Body of pancreas (tissue), 4 donors: Measurements from ENCODE around the gene GNAO1. TPM values are rescaled to one million over a fixed set of nuclear protein-coding genes. Genes with fewer than 3 reads are reported as not detected.

Experiments used
- ATAC-seq: fragments of 150-250 bp; one replicate; pipeline ENCODE4 v1.9.1; 2016
- DNase-seq, 4 donors: peaks; one replicate each; pipeline ENCODE4 v3.0.0-alpha.2; 2019
- H3K27ac ChIP-seq, 4 donors: fragments of 200-600 bp; sonication (generic); 1 replicate in 3 of 4; 2 replicates in 1 of 4; pipeline versions ENCODE4 v1.5.1 to v1.6.1; 2016 to 2019; ENCODE audit warnings: mild to moderate bottlenecking in 1 of 4, mixed read lengths in 1 of 4, moderate library complexity in 1 of 4
- H3K27me3 ChIP-seq, 2 donors: fragments of 200-600 bp; sonication (generic); one replicate each; pipeline ENCODE4 v1.6.0; 2016; ENCODE audit warnings: mild to moderate bottlenecking in 1 of 2
- H3K36me3 ChIP-seq, 2 donors: fragments of 200-600 bp; sonication (generic); replicated peaks in 1 of 2; 2 replicates each; pipeline ENCODE4 v1.5.1; 2016; ENCODE audit warnings: low read depth in 2 of 2; ENCODE audit not compliant: insufficient read depth in 1 of 2
- H3K4me1 ChIP-seq: fragments of 200-600 bp; sonication (generic); one replicate; pipeline ENCODE4 v1.6.0; 2016
- H3K4me3 ChIP-seq, 2 donors: fragments of 200-600 bp; sonication (generic); 1 replicate in 1 of 2; 2 replicates in 1 of 2; pipeline ENCODE4 v1.5.1; 2016 to 2019
- H3K9me3 ChIP-seq, 3 donors: fragments of 200-600 bp; sonication (generic); 1 replicate in 2 of 3; 2 replicates in 1 of 3; pipeline ENCODE4 v1.5.1; 2016
- POLR2A ChIP-seq, 3 donors: fragments of 450-650 bp; IDR thresholded peaks; one replicate each; pipeline ENCODE4 v1.6.1; 2016; ENCODE audit warnings: antibody characterized with exemption in 3 of 3, mild to moderate bottlenecking in 2 of 3
- WGBS, 2 donors: methylation state at CpG; one replicate each; pipeline ENCODE4 v1.1.5; 2017; 5-methylcytosine and 5-hydroxymethylcytosine counted together
- intact Hi-C: fragments of 100-400 bp; cut with DNase I; formaldehyde crosslinking; loops from one replicate; pipeline ENCODE4 v1.15.1; 2023
- total RNA-seq, 2 donors: library from RNA; depleted of rRNA; stranded (reverse); fragments of >200 nt; gene quantifications; one replicate each; pipeline ENCODE4 v1.1.0, GENCODE V29; 2016
- TF ChIP-seq, protein P1 (sequence below), 7 experiments: fragments of 450-650 bp in 4 of 7; fragments of 200-600 bp in 3 of 7; sonication (generic) in 3 of 7; IDR thresholded peaks; one replicate each; pipeline ENCODE4 v1.5.1; 2016 to 2019; ENCODE audit warnings: antibody characterized with exemption in 7 of 7

The GNAO1 gene
- total RNA-seq, 2 donors from 2014 or later = 1.6 to 3.0 TPM

DNA sequence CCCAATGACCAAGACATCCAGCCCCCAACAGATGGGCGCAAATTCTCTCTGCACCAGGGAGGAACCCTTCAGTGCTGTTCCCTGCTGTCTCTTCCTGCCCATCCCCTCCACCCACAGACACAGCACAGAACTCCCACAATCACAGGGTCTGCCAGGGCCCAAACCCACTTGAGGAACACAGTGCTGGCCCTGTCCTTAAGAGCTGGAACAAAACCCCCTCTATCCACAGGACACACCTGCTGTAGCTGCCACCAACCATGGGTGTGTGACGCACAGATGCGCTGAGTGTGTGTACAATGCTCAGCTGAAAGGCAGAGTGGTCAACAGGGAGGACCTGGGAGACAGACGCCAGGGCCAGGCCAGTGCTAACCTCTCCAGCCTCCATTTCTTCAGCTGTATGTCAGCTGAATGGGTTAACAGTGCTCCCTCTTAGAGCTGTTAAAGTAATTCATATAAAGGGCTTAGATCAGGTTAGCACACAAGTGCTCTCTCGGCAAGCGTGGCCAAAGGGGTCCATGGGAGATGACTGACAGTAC lies 172.0 kb downstream of the GNAO1 start:
- ATAC-seq (no peak), DNase-seq (no peak)
- H3K36me3 ChIP-seq = peaks cover 0 to 18% of the 10 kb centered on the region in 2 donors
- H3K27ac ChIP-seq = no peak overlapping the region
- no peaks in the 10 kb centered on the region for H3K4me1 ChIP-seq
- WGBS, 2 donors = 93 to 98% methylated on average over 5 to 6 of the region's 6 CpGs
- no peaks in the 10 kb centered on the region for H3K9me3 ChIP-seq
- intact Hi-C loops = no loop called here
- H3K27me3 ChIP-seq = no peaks in the 10 kb centered on the region
- TF ChIP-seq, protein P1, sequence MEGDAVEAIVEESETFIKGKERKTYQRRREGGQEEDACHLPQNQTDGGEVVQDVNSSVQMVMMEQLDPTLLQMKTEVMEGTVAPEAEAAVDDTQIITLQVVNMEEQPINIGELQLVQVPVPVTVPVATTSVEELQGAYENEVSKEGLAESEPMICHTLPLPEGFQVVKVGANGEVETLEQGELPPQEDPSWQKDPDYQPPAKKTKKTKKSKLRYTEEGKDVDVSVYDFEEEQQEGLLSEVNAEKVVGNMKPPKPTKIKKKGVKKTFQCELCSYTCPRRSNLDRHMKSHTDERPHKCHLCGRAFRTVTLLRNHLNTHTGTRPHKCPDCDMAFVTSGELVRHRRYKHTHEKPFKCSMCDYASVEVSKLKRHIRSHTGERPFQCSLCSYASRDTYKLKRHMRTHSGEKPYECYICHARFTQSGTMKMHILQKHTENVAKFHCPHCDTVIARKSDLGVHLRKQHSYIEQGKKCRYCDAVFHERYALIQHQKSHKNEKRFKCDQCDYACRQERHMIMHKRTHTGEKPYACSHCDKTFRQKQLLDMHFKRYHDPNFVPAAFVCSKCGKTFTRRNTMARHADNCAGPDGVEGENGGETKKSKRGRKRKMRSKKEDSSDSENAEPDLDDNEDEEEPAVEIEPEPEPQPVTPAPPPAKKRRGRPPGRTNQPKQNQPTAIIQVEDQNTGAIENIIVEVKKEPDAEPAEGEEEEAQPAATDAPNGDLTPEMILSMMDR (IDR thresholded peaks at IDR 0.05) = no peak
- no peak for TF ChIP-seq POLR2A (IDR thresholded peaks at IDR 0.05)
- H3K4me3 ChIP-seq = no peak overlapping the region

DNA sequence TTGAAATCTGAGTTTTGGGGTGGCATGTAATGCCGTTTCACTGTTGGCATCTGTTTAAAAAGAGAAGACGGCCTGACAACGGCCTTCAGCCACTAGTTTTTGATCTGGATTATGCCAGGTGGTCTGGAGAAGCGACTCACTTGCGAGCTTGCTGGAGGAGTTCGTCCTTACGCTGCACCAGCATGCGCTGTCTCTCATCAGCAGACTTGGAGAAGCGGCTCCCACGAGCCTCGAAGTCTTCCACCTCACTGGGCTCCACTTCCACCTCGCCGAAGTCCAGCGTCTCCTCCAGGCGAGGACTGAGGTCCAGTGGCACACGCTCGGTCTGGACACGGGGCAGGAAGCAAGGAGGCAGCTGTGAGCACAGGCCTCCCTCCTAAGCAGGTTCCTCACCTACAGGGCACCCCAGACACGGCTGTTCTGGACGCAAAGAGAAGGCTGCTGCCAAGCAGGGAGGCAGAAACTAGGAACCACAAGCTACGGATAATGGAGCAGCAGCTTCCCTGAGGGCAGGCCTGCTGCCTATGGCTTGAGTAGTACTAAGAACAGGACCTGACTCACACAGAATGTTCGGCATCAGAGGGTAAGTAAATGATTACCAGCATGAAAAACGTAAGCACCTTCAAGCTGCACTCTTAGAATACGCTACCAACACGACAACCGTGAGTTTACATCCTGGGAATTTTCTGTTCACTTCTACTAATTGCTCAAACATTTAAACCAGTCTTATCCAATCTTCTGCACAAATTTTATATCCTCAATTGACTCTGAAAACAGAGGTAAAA lies 172.7 kb downstream of the GNAO1 start:
- Histone ChIP-seq H3K36me3 (peaks cover 6 to 18% of the 10 kb centered on the region in 2 donors), H3K27ac (no peak overlapping the region), H3K27me3 (no peaks in the 10 kb centered on the region), H3K4me1 (peaks cover 4% of the 10 kb centered on the region), H3K4me3 (no peak overlapping the region), H3K9me3 (no peaks in the 10 kb centered on the region)
- intact Hi-C loops = no loop called here
- ATAC-seq = no peak
- DNase-seq = no peak
- 93 to 94% methylated on average over 26 of the region's 26 CpGs for WGBS, 2 donors
- no peak for TF ChIP-seq POLR2A (IDR thresholded peaks at IDR 0.05)

DNA sequence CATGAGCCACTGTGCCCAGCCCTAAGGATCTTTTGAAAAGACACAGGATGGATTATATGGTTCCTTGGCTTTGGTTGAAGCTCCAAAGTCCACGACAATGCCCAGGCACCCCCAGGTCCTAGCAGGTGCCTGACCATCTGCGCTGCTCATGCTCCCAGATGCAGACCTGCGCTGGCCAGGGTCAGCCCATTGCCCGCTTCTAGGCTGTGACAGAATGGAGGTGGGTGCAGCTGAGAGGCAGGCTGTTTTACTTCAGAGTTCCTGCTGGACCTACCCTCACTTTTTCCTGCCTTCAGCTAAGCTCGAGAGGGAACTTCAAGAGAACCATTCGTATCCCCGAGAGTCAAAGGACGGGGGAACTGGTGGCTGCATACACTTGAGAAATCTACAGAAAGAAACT lies 173.6 kb downstream of the GNAO1 start:
- no peak overlapping the region for H3K4me3 ChIP-seq
- 91% methylated on average over 5 to 8 of the region's 8 CpGs for WGBS, 2 donors
- H3K36me3 ChIP-seq = peaks cover 6 to 18% of the 10 kb centered on the region in 2 donors

DNA sequence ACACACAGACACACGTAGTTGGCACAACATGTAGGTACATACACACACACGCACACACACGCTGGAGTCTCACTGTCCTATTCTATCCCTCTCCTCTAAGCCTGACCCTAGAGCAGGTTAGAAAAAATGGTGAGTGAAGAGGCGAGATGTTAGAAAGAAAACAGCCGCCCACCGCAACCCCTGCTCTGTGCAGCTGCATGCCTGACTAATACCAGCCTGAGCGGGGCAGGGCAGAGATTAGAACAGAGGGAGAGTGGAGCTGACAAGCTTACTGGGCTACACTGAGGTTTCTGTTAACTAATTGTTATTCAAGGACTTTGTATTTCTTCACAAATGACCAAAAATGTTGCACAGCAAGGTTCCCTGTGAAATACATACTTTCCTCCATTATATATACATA lies 174.3 kb downstream of the GNAO1 start:
- intact Hi-C loops = no loop called here
- DNase-seq (no peak), ATAC-seq (no peak)
- H3K27me3 ChIP-seq = no peaks in the 10 kb centered on the region
- no peak overlapping the region for H3K27ac ChIP-seq
- TF ChIP-seq, protein P1 (IDR thresholded peaks at IDR 0.05) = no peak
- no peak for TF ChIP-seq POLR2A (IDR thresholded peaks at IDR 0.05)
- peaks cover 6 to 18% of the 10 kb centered on the region in 2 donors for H3K36me3 ChIP-seq
- 81 to 85% methylated on average over 7 of the region's 7 CpGs for WGBS, 2 donors
- H3K4me3 ChIP-seq = no peak overlapping the region
- peaks cover 18% of the 10 kb centered on the region for H3K4me1 ChIP-seq
- no peaks in the 10 kb centered on the region for H3K9me3 ChIP-seq

More for the DNA sequence above, 173.6 kb downstream of the GNAO1 start:
- H3K4me1 ChIP-seq = peaks cover 11% of the 10 kb centered on the region
- ATAC-seq (no peak), DNase-seq (no peak)
- no peak for TF ChIP-seq POLR2A (IDR thresholded peaks at IDR 0.05)
- TF ChIP-seq, protein P1 (IDR thresholded peaks at IDR 0.05) = no peak
- intact Hi-C loops = no loop called here
- no peak overlapping the region for H3K27ac ChIP-seq
- no peaks in the 10 kb centered on the region for H3K27me3 ChIP-seq
- no peaks in the 10 kb centered on the region for H3K9me3 ChIP-seq

DNA sequence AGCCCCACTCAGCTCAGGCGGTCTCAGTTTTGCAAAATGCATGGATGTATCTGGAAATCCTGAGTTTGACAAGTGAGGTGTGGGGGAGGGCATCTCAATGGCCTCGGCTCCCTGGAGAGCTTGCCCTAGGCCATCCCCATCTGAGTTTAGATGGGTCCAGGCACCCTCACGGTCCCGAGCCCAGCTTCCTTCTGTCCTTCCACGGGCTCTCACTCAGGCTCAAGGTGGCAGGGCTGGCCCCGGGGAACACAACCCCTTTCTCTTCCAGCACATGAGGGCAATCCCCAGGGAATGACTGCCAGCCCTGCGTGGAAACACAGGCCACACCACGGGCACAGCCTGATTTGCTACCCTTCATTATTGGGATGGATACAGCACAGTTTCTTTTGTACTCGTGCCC lies 175.7 kb downstream of the GNAO1 start:
- WGBS, 2 donors = 91 to 95% methylated on average over 4 to 9 of the region's 9 CpGs
- no peaks in the 10 kb centered on the region for H3K9me3 ChIP-seq
- DNase-seq (no peak), ATAC-seq (no peak)
- H3K4me1 ChIP-seq = peaks cover 32% of the 10 kb centered on the region
- no peak overlapping the region for H3K4me3 ChIP-seq
- no peaks in the 10 kb centered on the region for H3K27me3 ChIP-seq
- intact Hi-C loops = no loop called here
- no peak for TF ChIP-seq POLR2A (IDR thresholded peaks at IDR 0.05)
- TF ChIP-seq, protein P1 (IDR thresholded peaks at IDR 0.05) = no peak
- H3K36me3 ChIP-seq = peaks cover 6 to 18% of the 10 kb centered on the region in 2 donors
- no peak overlapping the region for H3K27ac ChIP-seq
